ENCODE results near the gene OR8D2.

DNA sequence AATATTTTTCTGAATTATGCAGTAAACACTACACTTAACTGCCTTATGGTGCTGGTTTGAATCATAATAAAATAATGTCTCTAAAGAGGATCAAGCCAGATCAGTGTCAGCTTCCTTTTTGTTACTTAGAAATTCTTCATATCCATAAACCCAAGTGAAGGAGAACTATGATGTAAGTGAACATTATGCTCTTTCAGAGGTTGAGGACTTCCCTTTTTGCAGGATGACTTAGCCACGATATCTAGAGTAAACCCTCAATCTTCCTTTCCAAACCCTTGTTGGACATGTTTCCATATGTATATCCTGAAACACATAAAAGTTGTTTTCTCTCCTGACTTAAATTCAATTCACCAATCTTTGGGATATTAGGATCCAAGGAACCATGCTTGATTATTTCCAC, 25.3 kb downstream of the OR8D2 start:
- TF ChIP-seq CTCF (IDR thresholded peaks at IDR 0.05) (no peak), POLR2A (IDR thresholded peaks at IDR 0.05) (no peak)

Measured in Peyer's patch (tissue), 4 donors.